HG03175 (cell line): Measurements from ENCODE around the gene HDAC11.
"Not testable (repeated sequence)": the region's sequence is repeated elsewhere in the genome, so short reads cannot be mapped to it uniquely, and the experiment has no call there.

Experiments
- ATAC-seq: cut with Tn5 transposase; IDR thresholded peaks from one replicate; pipeline ENCODE4 v1.9.1; 2021; ENCODE audit warnings: mild to moderate bottlenecking, moderate library complexity; ENCODE audit not compliant: unreplicated experiment

HDAC11 gene

GRCh38 chr3:13479582-13480339 is at the start of gene HDAC11:
HDAC11 (plus strand) TSS chr3:13480306; CDS start chr3:13480348, 42 bp downstream.
- peak; percentile 98 for ATAC-seq

GRCh38 chr3:13430411-13430875 is 49.7 kb upstream of the HDAC11 start:
- not testable (repeated sequence) for ATAC-seq

GRCh38 chr3:13432093-13432492 is 48.0 kb upstream of the HDAC11 start:
- ATAC-seq = no peak

- ATAC-seq = no peak
These were observed 46.2 kb upstream of the HDAC11 start for GRCh38 chr3:13433912-13434311.

GRCh38 chr3:13436213-13436612 is 43.9 kb upstream of the HDAC11 start:
- not testable (repeated sequence) for ATAC-seq

- no peak for ATAC-seq
These were observed 39.8 kb upstream of the HDAC11 start for GRCh38 chr3:13440204-13440817.

- not testable (repeated sequence) for ATAC-seq
These were observed 37.2 kb upstream of the HDAC11 start for GRCh38 chr3:13442882-13443281.

GRCh38 chr3:13451301-13451673 is 28.8 kb upstream of the HDAC11 start:
- peak; percentile 2 for ATAC-seq

GRCh38 chr3:13452490-13453335 is 27.4 kb upstream of the HDAC11 start:
- ATAC-seq = peak; percentile 25

- no peak for ATAC-seq
These were observed 24.5 kb upstream of the HDAC11 start for GRCh38 chr3:13455644-13456043.

GRCh38 chr3:13457593-13457992 is 22.5 kb upstream of the HDAC11 start:
- no peak for ATAC-seq

GRCh38 chr3:13459605-13460340 is 20.3 kb upstream of the HDAC11 start:
- no peak for ATAC-seq

- ATAC-seq = no peak
These were observed 19.8 kb upstream of the HDAC11 start for GRCh38 chr3:13460341-13460736.

GRCh38 chr3:13461169-13462124 is 18.7 kb upstream of the HDAC11 start:
- peak; percentile 80 for ATAC-seq

- ATAC-seq = no peak
These were observed 17.9 kb upstream of the HDAC11 start for GRCh38 chr3:13462125-13462629.

- no peak for ATAC-seq
These were observed 17.3 kb upstream of the HDAC11 start for GRCh38 chr3:13462822-13463221.

GRCh38 chr3:13463618-13464400 is 16.3 kb upstream of the HDAC11 start:
- ATAC-seq = no peak

GRCh38 chr3:13465236-13465873 is 14.8 kb upstream of the HDAC11 start:
- no peak for ATAC-seq
